Measurements from ENCODE around the gene SCNN1A. TPM values are rescaled to one million over a fixed set of nuclear protein-coding genes. Genes with fewer than 3 reads are reported as not detected.

SCNN1A gene
- total RNA-seq, result 16.8 TPM

GRCh38 chr12:6375269-6376078, at the start of gene SCNN1A:
Gene SCNN1A, minus strand, starts transcription at chr12:6375563. Its CDS starts 780 bp downstream, at chr12:6374783.
- DNase-seq (ENCODE audit: low spot score), result peak; percentile 51

GRCh38 chr12:6424866-6425265, 49.5 kb upstream of the SCNN1A start:
- intact Hi-C loops (cut with DNase I), result loop anchor here (5.0 to 10.0 kb wide), 2 partner anchors 37 to 120 kb away; no protein-coding TSS in a partner anchor
- no peak for ATAC-seq

More at GRCh38 chr12:6375269-6376078, at the start of gene SCNN1A:
- intact Hi-C loops (cut with DNase I), result no loop called here
- ATAC-seq, result no peak

GRCh38 chr12:6424008-6424347, 48.6 kb upstream of the SCNN1A start:
- intact Hi-C loops (cut with DNase I), result loop anchor here (5.0 to 10.0 kb wide), 2 partner anchors 38 to 121 kb away; no protein-coding TSS in a partner anchor
- ATAC-seq (peak; percentile 35), DNase-seq (ENCODE audit: low spot score) (no peak)

More at GRCh38 chr12:6424866-6425265, 49.5 kb upstream of the SCNN1A start:
- no peak for DNase-seq (ENCODE audit: low spot score)

- ATAC-seq (peak; percentile 95), DNase-seq (ENCODE audit: low spot score) (peak; percentile 89)
- intact Hi-C loops (cut with DNase I), result loop anchor here (5.0 to 10.0 kb wide), 2 partner anchors 39 to 121 kb away; no protein-coding TSS in a partner anchor
These were observed 48.1 kb upstream of the SCNN1A start for GRCh38 chr12:6423267-6424007.

GRCh38 chr12:6420364-6420763, 45.0 kb upstream of the SCNN1A start:
- ATAC-seq, result no peak
- intact Hi-C loops (cut with DNase I), result loop anchor here (5.0 to 10.0 kb wide), 2 partner anchors 42 to 124 kb away; no protein-coding TSS in a partner anchor
- no peak for DNase-seq (ENCODE audit: low spot score)

GRCh38 chr12:6418796-6419195, 43.4 kb upstream of the SCNN1A start:
- intact Hi-C loops (cut with DNase I), result no loop called here
- ATAC-seq (no peak), DNase-seq (ENCODE audit: low spot score) (no peak)

- DNase-seq (ENCODE audit: low spot score), result no peak
- ATAC-seq, result peak; percentile 77
- intact Hi-C loops (cut with DNase I), result no loop called here
These were observed 41.2 kb upstream of the SCNN1A start for GRCh38 chr12:6416596-6416995.

GRCh38 chr12:6407236-6407954, 32.0 kb upstream of the SCNN1A start:
- intact Hi-C loops (cut with DNase I), result no loop called here
- ATAC-seq (no peak), DNase-seq (ENCODE audit: low spot score) (no peak)

- intact Hi-C loops (cut with DNase I), result no loop called here
- no peak for ATAC-seq
- DNase-seq (ENCODE audit: low spot score), result no peak
These were observed 30.6 kb upstream of the SCNN1A start for GRCh38 chr12:6405963-6406362.

- intact Hi-C loops (cut with DNase I), result no loop called here
- DNase-seq (ENCODE audit: low spot score) (no peak), ATAC-seq (no peak)
These were observed 29.0 kb upstream of the SCNN1A start for GRCh38 chr12:6404390-6404789.

GRCh38 chr12:6399884-6400644, 24.7 kb upstream of the SCNN1A start:
- no peak for ATAC-seq
- DNase-seq (ENCODE audit: low spot score), result no peak
- intact Hi-C loops (cut with DNase I), result no loop called here

- no peak for ATAC-seq
- DNase-seq (ENCODE audit: low spot score), result no peak
- intact Hi-C loops (cut with DNase I), result no loop called here
These were observed 20.7 kb upstream of the SCNN1A start for GRCh38 chr12:6396031-6396430.

GRCh38 chr12:6394398-6394797, 19.0 kb upstream of the SCNN1A start:
- no peak for DNase-seq (ENCODE audit: low spot score)
- ATAC-seq, result peak; percentile 37

GRCh38 chr12:6393109-6393508, 17.7 kb upstream of the SCNN1A start:
- ATAC-seq, result no peak

More at GRCh38 chr12:6394398-6394797, 19.0 kb upstream of the SCNN1A start:
- intact Hi-C loops (cut with DNase I), result no loop called here

GRCh38 chr12:6392504-6392903, 17.1 kb upstream of the SCNN1A start:
- ATAC-seq, result peak; percentile 11
- intact Hi-C loops (cut with DNase I), result no loop called here
- no peak for DNase-seq (ENCODE audit: low spot score)

More at GRCh38 chr12:6393109-6393508, 17.7 kb upstream of the SCNN1A start:
- intact Hi-C loops (cut with DNase I), result no loop called here
- no peak for DNase-seq (ENCODE audit: low spot score)

GRCh38 chr12:6391013-6391412, 15.7 kb upstream of the SCNN1A start:
- DNase-seq (ENCODE audit: low spot score) (no peak), ATAC-seq (no peak)
- intact Hi-C loops (cut with DNase I), result no loop called here

- no peak for ATAC-seq
- DNase-seq (ENCODE audit: low spot score), result no peak
- intact Hi-C loops (cut with DNase I), result no loop called here
These were observed 14.9 kb upstream of the SCNN1A start for GRCh38 chr12:6390084-6390799.

- intact Hi-C loops (cut with DNase I), result loop anchor here (10.0 kb wide), 1 partner anchor 53 kb away; no protein-coding TSS in a partner anchor
- no peak for ATAC-seq
- no peak for DNase-seq (ENCODE audit: low spot score)
These were observed 12.2 kb upstream of the SCNN1A start for GRCh38 chr12:6387541-6387940.

All from sciatic nerve (tissue), 2 donors.